Astrocyte of the hippocampus (primary cell): ENCODE measurements around the gene OVCH1.
A peak's percentile ranks its signal among the peaks of the same experiment; 100 is the strongest.

ENCODE experiments used
- DNase-seq: peaks from one replicate; pipeline ENCODE4 v3.0.0; 2011; ENCODE audit warnings: low read depth, low spot score

OVCH1 gene, protein sequence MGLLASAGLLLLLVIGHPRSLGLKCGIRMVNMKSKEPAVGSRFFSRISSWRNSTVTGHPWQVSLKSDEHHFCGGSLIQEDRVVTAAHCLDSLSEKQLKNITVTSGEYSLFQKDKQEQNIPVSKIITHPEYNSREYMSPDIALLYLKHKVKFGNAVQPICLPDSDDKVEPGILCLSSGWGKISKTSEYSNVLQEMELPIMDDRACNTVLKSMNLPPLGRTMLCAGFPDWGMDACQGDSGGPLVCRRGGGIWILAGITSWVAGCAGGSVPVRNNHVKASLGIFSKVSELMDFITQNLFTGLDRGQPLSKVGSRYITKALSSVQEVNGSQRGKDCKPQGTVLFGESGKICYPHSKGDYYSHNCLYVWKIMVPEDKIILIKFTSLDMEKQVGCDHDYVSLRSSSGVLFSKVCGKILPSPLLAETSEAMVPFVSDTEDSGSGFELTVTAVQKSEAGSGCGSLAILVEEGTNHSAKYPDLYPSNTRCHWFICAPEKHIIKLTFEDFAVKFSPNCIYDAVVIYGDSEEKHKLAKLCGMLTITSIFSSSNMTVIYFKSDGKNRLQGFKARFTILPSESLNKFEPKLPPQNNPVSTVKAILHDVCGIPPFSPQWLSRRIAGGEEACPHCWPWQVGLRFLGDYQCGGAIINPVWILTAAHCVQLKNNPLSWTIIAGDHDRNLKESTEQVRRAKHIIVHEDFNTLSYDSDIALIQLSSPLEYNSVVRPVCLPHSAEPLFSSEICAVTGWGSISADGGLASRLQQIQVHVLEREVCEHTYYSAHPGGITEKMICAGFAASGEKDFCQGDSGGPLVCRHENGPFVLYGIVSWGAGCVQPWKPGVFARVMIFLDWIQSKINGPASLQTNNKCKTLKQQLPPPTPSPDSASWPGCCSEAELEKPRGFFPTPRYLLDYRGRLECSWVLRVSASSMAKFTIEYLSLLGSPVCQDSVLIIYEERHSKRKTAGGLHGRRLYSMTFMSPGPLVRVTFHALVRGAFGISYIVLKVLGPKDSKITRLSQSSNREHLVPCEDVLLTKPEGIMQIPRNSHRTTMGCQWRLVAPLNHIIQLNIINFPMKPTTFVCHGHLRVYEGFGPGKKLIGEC

GRCh38 chr12:29497588-29497987 is at the start of gene OVCH1:
Gene OVCH1 (minus strand): TSS chr12:29497686. CDS start chr12:29497686, 0 bp downstream.
- no peak for DNase-seq

GRCh38 chr12:29547151-29547632 is 49.7 kb upstream of the OVCH1 start:
- peak; percentile 70 for DNase-seq

DNA sequence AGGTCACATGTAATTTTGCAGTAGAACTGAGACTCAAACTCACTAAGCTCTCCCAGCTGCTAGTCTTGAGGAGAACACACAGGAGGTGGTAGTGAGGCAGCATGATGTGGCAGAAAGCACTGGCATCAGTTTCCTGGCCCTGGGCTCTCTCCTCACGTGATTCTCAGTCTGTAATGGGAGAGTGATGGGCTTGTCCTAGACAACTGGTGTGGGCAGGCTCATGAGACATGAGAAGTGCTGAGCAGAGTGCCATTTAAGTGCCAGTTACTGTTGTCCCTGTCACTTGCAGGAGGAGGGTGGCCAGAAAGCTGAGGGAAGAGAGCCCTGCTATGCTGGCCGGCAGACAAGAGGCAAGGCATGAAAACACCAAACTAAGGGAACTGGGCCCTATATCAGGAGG is 48.5 kb upstream of the OVCH1 start:
- no peak for DNase-seq

- no peak for DNase-seq
Observed at GRCh38 chr12:29545102-29545467, 47.6 kb upstream of the OVCH1 start.

DNA sequence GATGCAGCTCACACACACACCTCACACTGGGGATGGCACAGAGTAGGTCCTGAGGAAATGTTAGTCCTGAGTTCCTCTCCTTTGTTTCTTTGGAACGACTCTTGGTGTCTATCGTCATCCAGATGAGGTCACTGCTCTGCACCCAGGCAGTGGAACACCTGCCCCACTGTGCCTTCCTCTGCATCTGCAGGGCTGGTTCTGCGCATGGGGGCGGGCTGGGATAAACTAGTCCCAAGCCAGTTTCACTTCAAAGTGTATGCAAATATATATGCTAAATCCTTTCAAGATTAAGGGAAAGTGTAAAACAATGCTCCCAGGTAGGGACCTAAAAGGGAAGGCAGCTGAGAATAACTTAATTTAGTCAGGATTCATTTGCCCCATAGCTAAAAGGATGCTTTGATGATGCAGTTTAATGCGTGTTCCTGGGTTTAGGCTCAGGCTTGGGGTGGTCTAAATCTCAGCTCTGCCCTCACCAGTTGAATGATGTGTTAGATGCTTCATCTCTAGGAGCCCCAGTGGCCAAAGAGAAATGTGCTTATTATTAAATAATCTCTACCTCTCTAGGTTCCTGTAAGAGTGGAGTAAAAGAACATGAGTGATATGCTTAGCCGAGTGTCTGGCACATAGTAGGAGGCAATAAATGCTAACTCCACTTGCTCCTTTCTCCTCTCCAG is 47.1 kb upstream of the OVCH1 start:
- DNase-seq, result no peak

- no peak for DNase-seq
Observed at GRCh38 chr12:29543036-29543435, 45.5 kb upstream of the OVCH1 start.

- DNase-seq, result no peak
Observed at GRCh38 chr12:29537298-29537697, 39.8 kb upstream of the OVCH1 start.

DNA sequence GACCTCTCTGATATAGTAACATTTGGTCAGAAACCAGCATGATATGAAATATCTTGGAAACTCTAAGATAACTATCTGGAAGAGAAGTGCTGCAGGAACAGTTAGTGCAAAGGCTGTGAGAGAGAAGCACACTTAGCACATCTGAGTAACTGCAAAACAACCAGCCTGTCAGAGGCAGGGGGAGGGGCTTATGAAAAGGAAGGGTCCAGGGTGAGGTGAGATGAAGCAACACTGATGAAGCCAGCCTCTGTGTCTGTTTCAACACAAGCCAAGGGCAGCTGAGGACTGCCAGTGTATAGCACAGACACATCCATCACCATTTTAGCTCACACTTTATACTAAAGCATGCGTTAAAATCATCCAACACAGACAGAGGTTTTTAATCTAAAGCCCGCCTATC is 37.4 kb upstream of the OVCH1 start:
- DNase-seq, result no peak

DNA sequence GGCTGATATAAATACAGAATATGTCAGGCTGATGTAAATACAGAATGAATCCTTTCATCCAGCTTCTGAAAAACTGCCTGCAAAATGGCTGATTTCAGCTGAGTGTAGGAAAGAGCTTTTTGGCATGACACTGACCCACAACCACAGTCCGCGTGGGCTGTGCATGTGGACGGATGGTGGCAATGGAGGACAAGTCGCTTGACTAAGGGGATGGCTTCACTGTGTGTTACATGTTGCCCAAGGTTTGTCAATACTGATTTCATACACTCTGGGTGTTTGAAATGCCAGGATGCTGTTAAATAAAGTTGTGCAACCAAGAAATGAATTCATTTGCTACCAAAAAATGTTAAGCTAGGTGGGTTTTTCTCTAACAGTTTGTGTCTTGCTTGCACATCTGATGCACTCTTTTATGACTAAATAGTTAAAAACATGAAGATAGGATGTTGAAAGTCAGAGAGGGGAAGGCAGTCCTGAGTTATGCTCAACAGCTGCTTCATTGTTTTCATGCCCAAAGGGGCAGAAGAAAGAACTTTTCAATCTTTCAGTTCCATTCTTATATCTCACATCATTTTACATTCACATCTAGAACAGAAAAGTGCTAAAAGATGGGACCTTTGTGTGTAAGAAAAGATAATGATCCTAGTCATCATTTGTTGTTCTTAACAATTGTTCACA is 36.5 kb upstream of the OVCH1 start:
- no peak for DNase-seq

DNA sequence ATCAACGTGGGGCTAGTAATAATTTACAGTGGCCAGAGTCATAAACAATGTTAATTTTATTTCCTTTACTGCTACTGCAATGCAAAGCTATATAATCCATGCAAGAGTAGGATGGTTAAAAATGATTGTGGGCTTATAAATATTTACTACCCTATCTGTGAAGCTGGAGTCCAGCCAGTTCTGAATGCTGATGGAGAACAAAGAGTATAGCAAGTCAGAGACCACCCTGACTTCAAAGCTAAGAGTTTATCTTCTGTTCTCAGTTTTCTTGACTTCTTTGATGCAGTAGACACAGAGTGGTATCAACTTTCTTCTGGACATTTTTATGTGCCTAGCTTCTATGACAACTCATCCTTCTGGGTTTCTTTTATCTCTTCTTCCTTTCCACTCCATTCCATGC is 34.0 kb upstream of the OVCH1 start:
- no peak for DNase-seq

DNA sequence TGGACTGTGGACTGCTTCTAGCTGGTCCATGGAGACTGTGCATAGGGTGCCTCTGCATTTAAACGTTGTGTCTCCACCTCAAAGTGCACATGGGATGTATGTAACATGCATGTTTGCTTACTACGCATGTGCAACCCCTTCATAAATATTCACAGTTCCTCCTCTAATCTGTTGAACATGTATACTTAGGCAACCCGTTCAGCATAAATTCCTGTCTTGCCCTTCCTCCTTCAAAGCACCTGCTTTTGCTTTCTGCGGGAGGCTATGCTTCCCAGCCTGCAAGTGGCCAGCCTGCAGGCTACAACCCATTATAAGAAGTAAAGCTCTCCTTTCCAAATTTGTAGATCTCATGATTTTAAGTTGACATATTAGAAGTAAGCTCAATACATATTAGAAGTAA is 33.0 kb upstream of the OVCH1 start:
- no peak for DNase-seq

DNA sequence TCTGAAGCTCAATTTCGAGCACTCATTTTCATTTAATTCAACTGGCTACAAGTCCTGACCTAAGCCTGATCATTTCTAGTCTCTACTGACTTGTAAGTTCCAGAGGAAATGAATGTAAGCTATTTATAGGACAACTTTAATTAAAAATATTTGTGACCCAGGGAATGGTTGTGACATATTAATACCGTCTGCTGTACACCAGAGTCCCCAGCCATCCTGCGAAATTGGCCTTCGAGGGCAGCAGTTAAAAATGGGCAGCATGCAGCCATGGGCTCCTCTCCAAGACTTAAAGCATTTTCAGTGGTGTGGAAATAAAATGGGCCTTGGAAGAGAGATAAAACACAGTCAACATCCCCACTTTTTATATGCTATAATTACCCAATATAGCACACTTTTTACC is 30.7 kb upstream of the OVCH1 start:
- no peak for DNase-seq

DNA sequence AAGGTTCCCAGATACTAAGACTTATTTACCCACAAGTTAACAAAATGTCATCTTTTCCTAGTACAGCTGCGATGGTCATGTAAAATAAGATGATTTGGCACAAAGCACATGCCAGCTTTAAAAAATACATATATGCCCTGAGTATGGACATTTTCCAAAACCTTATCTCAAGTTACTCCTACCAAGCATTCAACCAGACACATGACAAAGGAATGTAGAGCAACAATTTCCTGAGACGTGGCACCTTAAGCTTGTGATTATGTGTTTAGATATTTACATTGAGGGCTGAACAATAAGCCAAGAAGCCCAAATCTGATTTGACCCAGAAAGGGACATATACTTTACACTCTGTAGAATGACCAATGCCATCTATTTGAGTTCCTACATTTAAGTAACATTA is 24.5 kb upstream of the OVCH1 start:
- DNase-seq, result peak; percentile 43

DNA sequence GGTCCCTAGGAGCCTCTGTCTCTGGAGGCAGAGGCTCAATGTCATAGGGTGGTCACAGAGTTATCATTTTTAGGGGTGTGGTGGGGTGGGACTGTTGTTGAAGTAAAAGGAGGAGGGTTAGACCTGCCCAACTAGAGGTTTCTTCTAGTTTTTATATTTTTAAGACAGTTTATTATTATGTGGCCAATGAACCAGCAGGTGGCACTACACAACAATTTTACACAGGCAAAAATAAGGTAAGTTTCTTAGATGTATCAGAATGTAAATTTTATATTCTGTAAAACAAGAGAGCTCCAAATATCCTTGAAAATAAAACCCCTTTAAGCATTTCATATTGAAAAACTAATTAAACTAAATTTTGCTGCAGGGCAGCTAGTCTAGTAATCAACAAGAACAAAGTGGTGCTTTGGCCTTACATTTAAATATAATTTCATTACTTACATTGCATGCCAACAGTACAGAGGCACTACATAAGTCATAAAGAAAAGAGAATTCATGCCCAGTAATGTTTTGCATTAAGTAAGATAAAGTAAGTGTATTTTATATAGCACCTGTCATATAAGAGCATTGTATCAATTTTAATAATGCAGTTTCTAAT is 22.2 kb upstream of the OVCH1 start:
- peak; percentile 66 for DNase-seq

DNA sequence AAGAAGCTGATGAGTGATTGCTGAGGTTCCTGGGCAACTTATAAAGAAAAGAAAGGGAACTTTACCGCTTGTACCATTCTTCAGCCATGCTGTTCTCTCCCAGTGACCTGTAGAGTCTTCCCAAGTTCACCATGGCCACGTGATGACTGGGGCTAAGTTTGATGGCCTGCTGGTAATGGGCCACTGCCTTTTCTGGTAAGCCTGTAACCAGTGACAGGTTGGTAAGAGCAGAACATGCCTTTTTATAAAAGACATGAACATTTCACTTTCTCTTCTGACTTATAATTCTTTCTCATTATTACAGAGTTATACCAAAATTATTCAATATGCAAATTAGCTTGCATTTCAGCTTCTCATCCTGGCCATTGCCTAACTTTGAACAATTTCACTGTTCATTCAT is 20.9 kb upstream of the OVCH1 start:
- no peak for DNase-seq

GRCh38 chr12:29517264-29517663 is 19.8 kb upstream of the OVCH1 start:
- no peak for DNase-seq

DNA sequence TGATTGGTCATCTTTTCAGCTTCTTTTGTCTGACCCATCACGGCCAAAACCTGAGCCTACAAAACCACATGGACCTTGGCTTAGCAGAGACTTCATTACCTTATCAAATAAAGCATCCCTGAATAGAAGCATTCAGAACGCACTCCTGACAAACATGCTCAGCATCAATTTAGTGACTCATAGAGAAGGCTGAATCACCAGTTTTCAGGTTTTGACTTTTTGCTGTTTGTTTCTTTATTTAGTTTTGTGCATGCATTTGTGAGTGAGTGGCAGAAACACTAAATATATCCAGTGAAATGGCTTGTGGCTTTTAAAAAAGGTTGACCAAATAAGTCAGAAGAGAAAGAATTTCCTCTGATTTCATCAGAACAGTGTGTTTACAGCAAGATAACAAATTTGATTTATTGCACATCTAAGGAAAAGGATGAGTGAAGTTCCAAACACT is 19.0 kb upstream of the OVCH1 start:
- peak; percentile 73 for DNase-seq

- DNase-seq, result no peak
Observed at GRCh38 chr12:29510591-29511185, 13.2 kb upstream of the OVCH1 start.

DNA sequence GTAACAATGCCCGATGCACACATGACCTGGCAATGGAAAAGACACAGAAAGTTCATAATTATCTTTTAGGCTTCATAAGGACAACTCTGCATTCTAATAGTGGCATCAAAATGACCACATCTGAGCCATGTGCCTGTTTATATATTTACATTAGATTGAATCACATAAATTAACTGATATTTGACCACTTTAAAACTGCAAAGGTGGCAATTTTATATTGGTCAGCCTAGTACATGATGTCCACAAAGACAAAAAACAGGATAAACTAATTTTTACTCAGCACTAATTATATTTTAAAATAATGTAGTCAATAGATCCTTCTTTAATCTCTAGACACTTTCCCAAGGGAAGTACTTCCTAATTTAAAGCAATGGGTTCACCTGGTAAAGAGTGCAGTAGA is 12.0 kb upstream of the OVCH1 start:
- DNase-seq, result no peak

DNA sequence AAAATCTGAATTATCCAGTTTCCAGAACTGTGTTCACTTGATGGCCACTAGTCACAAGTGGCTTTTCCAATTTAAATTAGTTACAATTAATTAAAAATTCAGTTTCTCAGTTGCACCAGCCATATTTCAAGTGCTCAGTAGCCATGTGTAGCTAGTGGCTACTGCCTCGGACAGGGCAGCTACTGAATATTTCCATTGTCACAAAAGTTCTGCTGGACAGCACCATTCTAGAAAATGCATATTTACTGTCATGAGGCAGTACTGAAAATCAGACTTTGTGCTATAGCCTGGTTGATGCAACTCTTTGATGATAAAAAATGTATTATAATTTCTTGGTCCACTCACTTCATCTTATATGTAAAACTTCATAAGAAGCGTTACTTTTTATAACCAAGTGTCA is 11.5 kb upstream of the OVCH1 start:
- DNase-seq, result no peak
